Activated CD4-positive, alpha-beta T cell treated with anti-CD3 and anti-CD28 coated beads, Interleukin-2, amount 50 U/mL, for 24 hours (primary cell): ENCODE results near the gene CDC20B.
"Not testable (repeated sequence)": the region's sequence is repeated elsewhere in the genome, so short reads cannot be mapped to it uniquely, and the experiment has no call there.

Experiments used
- DNase-seq, 2 donors: peaks; one replicate each; pipeline ENCODE4 v3.0.0-alpha.2; 2020; ENCODE audit warnings: low read depth in 1 of 2, low spot score in 1 of 2

CDC20B gene

DNA sequence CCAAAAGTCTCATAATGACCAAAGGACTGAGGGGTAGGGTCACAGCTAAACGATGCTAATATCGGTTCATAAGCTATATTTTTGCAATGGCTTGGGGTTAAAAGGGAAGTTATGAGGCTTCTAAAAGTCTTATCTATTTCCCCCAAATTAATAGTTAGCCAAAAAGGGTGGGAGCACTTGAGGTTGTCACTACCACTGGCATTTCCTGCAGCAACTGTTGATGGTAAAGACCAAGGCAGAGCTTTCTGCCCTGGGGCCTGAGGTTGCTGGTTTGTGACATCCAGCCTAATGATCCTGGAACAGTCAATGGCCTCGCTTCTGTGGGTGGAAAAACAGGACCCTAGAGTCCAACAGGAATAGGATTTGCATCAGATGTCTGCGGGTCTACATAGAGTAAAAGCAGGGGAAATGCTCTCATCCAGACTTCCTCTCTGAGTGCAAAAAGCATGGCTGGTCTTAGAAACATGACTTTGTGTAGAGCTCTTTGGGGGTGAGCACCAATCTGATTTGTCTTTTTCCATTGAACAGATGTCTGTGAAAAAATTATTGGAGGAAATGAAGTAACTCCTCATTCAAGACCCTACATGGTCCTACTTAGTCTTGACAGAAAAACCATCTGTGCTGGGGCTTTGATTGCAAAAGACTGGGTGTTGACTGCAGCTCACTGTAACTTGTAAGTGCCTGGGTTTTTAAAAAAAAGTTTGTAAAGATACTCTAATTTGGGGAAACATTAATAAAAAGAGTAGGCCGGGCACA lies 67.9 kb downstream of the CDC20B start:
- DNase-seq: no peak

- DNase-seq: no peak
Observed at GRCh38 chr5:55104036-55104772, 68.8 kb downstream of the CDC20B start.

DNA sequence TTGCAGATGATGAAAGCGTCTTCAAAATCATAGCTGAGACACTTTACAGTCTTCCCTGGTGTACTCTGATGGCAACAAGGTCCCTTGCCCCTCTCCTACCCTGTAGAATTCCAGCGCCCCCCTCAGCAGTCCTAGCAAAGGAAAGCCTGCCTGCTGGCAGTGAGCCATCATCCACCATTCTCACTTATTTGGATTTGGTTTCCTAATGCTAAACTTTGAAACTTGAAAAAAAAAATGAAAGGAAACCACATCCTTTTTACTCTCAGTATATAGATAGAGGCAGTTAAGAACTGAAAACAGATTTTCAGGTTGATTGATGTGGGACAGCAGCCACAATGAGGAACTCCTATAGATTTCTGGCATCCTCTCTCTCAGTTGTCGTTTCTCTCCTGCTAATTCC lies 70.6 kb downstream of the CDC20B start, which contains the start of gene GZMA:
GZMA (plus strand) TSS at position 299 of the 400 bp plus-strand sequence; CDS start at position 336, 37 bp downstream.
- DNase-seq: no peak

- no peak for DNase-seq
Observed at GRCh38 chr5:55101556-55102276, 71.3 kb downstream of the CDC20B start.

GRCh38 chr5:55101148-55101547 lies 71.8 kb downstream of the CDC20B start:
- not testable (repeated sequence) for DNase-seq

GRCh38 chr5:55096861-55097260 lies 76.1 kb downstream of the CDC20B start:
- no peak for DNase-seq

DNA sequence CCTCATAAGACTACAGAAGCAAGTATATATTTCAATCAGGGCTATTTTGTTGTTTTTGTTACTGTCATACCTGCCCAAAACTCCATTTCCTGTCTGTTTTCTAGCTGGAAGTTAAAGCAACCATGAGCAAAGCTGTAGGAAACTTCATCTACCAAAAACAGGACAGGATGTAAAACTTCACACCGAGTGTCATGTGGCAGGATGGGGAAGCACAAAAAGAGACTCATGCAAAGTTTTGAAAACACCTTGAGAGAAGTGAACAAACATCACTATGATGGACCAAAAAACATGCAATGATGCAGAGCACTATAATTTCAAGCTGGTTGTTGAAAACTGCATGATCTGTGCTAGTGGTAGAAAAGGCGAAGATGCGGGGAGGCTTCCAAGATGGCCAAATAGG lies 76.8 kb downstream of the CDC20B start:
- DNase-seq: no peak

DNA sequence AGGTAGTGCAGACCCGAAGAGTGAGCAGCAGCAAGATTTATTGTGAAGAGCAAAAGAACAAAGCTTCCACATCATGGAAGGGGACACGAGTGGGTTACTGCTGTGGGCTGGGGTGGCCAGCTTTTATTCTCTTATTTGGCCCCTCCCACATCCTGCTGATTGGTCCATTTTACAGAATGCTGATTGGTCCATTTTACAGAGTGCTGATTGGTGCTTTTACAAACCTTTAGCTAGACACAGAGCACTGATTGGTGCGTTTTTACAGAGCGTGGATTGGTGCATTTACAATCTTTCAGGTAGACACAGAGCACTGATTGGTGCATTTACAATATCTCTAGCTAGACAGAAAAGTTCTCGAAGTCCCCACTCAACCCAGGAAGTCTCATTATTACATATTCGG lies 82.0 kb downstream of the CDC20B start:
- not testable (repeated sequence) for DNase-seq

DNA sequence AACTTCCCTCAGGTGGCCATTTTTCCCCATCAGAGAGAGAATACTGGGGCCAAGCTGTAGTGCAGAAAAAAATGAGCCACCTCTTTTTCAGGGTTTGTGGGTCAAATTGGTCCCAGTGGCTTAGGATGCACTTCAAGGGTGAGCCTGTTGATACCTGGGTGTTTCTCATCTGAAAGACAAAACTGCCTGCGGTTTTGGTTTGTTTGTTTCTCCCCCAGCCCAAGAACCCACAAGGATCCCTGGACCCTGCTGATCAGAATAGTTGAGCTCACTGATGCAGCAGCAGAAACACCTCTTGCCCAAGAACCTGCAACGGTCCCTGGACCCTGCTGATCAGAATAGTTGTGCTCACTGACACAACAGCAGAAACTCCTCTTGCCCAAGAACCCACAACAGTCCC lies 83.7 kb downstream of the CDC20B start:
- not testable (repeated sequence) for DNase-seq

DNA sequence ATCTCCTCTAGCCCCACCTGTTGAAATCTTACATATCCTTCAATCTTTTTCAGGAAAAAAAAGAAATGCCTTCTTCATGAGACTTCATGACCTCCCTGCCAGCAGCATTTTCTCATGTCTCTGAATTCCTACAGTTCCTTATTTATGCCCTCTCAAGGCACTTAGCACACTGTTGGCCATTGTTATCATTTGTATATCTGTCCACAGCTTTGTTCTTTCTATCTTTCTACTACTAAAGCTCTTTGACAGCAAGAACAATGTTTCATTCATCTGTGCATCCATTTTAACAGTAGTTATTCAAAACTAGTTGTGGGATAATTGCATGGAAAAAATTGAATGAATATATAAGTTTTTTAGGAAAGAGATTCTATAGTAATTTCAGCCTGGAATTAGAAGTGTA lies 91.4 kb downstream of the CDC20B start:
- no peak for DNase-seq

DNA sequence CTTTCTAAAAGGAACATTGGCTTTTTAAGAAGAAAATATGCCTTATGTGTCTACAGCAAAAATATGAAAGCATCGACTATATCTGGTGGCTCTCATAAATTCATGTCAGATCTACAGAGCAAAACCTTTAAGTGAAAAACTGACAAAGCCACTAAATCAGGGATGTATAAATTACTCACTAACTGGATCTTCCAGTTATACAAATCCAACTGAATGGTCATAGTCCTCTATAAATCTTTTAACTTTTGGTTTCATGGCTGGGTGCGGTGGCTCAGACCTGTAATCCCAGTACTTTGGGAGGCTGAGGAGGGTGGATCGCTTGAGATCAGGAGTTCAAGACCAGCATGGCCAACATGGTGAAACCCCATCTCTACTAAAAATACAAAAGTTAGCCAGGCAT lies 99.8 kb downstream of the CDC20B start:
- no peak for DNase-seq

DNA sequence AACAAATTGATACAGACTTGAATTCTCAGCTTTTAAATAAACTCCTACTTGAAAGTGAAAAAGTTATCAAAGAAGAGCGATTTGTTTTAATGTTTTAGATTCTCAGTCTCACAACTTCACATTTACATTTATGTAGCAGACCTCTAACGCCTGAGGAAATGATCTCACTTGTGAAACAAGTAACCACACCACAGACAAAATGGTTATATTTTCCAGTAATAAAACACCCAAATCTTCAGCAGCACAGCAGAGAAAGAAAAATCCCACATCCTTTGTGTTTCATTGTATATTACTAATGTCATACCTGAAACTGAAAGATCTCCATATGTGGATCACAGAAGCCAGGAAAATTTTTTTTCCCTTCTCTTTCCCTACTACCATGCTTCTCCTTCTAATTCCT lies 100.3 kb downstream of the CDC20B start:
- no peak for DNase-seq

GRCh38 chr5:55071413-55071812 lies 101.6 kb downstream of the CDC20B start:
- DNase-seq: no peak

DNA sequence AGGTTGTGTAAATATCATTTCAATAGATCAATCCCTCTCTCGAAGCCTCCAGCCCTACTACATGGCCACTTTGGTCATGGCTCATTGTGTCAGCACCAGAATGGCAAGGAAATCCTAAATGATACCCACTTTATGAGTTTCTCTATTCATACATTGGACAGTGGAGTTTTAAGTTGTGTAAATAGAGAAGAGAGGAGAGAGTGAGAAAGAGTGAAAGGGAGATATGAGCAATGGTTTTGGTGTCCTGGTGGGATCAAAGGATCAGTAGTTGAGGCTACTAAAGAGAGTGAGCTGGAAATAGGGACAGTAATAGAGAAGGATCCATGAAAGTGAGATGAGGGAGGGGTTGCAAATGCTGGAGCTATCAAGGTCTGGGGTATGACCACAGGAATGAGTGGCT lies 102.0 kb downstream of the CDC20B start:
- DNase-seq: no peak

DNA sequence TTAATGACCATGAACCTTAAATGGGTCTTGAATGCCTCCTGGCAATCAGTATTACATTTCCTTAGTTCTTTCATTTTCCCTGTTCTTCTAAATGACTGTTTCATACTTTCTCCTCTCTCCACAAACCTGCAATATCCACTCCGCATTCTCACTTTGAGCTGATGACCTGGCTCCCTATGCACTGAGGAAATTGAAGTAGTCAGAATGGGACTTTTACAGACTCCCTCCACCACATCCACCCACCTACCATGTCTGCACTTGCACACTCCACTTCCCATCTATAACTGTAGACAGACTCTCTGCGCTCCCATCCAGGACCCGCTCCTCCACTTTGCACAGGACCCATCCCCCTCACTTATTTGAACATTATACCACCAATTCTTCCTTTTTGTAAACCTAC lies 106.7 kb downstream of the CDC20B start:
- DNase-seq: no peak

DNA sequence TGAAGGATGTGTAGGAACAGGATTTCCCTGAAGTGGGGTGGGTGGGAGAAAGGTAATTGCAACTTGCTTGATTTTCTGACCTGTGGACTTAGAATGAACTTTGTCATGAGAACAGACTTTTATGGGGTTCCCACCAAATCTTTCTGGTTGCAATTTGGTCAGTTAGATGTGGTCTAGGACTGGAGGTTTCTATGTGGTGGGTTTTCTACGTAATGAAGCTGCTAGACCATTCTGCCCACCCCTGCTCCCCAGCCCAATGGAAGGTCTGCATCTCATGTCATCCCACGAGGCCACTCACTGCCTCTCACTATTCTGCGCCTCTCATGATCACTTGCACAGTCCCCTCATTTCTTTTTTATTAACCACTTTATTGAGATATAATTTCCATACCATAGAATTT lies 108.5 kb downstream of the CDC20B start:
- DNase-seq: no peak

- no peak for DNase-seq
Observed at GRCh38 chr5:55063899-55064298, 109.1 kb downstream of the CDC20B start.

DNA sequence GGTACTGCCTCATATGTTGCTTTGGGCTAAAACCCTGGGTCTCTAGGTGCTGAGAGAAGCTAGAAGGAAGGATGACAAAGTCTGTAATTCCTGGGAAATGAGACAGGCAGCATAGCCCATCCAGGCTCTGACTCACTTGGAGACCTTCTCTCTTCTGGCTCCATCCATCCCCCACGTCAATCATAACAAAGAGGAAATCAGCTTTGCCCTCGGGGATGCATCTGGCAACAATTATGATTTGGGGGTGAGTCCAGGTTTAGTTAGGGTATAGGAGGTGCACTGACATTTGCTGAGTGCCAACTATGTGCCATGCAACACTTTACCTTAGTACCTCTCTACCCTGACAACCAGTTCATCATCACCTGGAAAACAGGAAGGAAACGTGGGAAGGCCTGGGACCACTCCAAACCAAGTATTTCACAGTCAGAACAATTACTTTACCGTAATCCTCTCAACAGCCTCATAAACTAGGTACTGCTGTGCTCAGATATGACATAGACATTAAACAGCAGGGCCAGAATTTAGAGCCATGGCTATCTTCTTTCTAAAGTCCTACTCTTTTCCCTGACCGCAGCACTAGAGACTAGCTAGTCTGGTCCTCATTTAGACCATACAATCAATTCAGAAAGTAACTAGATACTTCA lies 109.6 kb downstream of the CDC20B start:
- DNase-seq: no peak
